Prostate gland (tissue), 2 donors: ENCODE results near the gene ZNF543.

Source experiments
- CTCF ChIP-seq, 4 experiments: fragments of 200-600 bp in 2 of 4; fragments of 450-650 bp in 2 of 4; sonication (generic) in 2 of 4; IDR thresholded peaks; 1 replicate in 3 of 4; 2 replicates in 1 of 4; pipeline ENCODE4 v1.5.1; 2016 to 2019; ENCODE audit warnings: antibody characterized with exemption in 4 of 4, mild to moderate bottlenecking in 2 of 4, moderate library complexity in 2 of 4
- POLR2A ChIP-seq: fragments of 450-650 bp; IDR thresholded peaks from one replicate; pipeline ENCODE4 v1.6.1; 2016; ENCODE audit warnings: antibody characterized with exemption, mild to moderate bottlenecking
- POLR2AphosphoS5 ChIP-seq: sonication (generic); formaldehyde crosslinking; IDR thresholded peaks from one replicate; pipeline ENCODE4 v1.6.1; 2017; ENCODE audit warnings: antibody characterized with exemption

- no peak for TF ChIP-seq POLR2A
- TF ChIP-seq CTCF (IDR thresholded peaks at IDR 0.05) = no peak
- TF ChIP-seq POLR2AphosphoS5 = no peak
Measured at GRCh38 chr19:57324992-57325391, 4.7 kb downstream of the ZNF543 start.
